K562 (cell line): ENCODE results near the gene CEL. TPM values are rescaled to one million over a fixed set of nuclear protein-coding genes. Genes with fewer than 3 reads are reported as not detected.
A peak's percentile ranks its signal among the peaks of the same experiment; 100 is the strongest.

Experiments used
- ATAC-seq: fragments of 200-7000 bp; cut with Tn5 transposase; 3 replicates; pipeline ENCODE4 v1.9.1; 2020; ENCODE audit warnings: moderate library complexity
- BruUV-seq: library from RNA; stranded (reverse); fragments of 400-500 nt; replicated peaks from 2 replicates; lab custom pipeline; 2021; lab: Mats Ljungman, UMichigan
- CTCF ChIA-PET: fragments of 300-600 bp; formaldehyde crosslinking; extraction: SDS; loops from one replicate; lab custom pipeline; 2021; ENCODE audit warnings: low intra/inter-chr PET ratio; lab: Yijun Ruan, JAX
- POLR2A ChIA-PET: fragments of 300-600, 350-650 bp; sonication (Branson Sonifier 250); formaldehyde crosslinking; extraction: SDS; loops from one replicate; lab custom pipeline; 2021; ENCODE audit warnings: antibody characterized with exemption, inconsistent platforms; lab: Yijun Ruan, JAX
- DNase-seq, 4 experiments: peaks; one replicate each; pipeline versions ENCODE4 v3.0.0 to v3.0.0-alpha.2; 2011 to 2018; ENCODE audit warnings: low spot score in 3 of 4, mixed read lengths in 3 of 4; ENCODE audit errors: extremely low read depth in 1 of 4
- FAIRE-seq: peaks from 2 replicates; lab custom pipeline; 2011; peaks lifted over from hg19 to GRCh38; lab: Jason Lieb, UNC
- H2AFZ ChIP-seq: 2 replicates; pipeline ENCODE4 v1.6.0; 2011; ENCODE audit warnings: low read depth, low read length, control low read depth, inconsistent platforms
- H3K27ac ChIP-seq: fragments of 200-600 bp; 3 replicates; pipeline ENCODE4 v1.8.0; 2011; ENCODE audit warnings: low read depth, mild to moderate bottlenecking, control low read depth, inconsistent platforms, low read length, moderate library complexity, mixed read lengths; ENCODE audit errors: extremely low read depth
- H3K27me3 ChIP-seq, 2 experiments: fragments of 300-600 bp in 1 of 2; 2 replicates in 1 of 2; 3 replicates in 1 of 2; pipeline versions ENCODE4 v1.6.0 to v1.8.0; 2011; ENCODE audit warnings: inconsistent platforms in 2 of 2, low read length in 2 of 2, mild to moderate bottlenecking in 1 of 2, mixed read lengths in 1 of 2, moderate library complexity in 1 of 2; ENCODE audit not compliant: control insufficient read depth in 2 of 2, insufficient read depth in 2 of 2
- H3K36me3 ChIP-seq: fragments of 300-600 bp; 3 replicates; pipeline ENCODE4 v1.8.0; 2011; ENCODE audit warnings: mild to moderate bottlenecking, low read length, inconsistent platforms; ENCODE audit not compliant: control insufficient read depth, insufficient read depth
- H3K4me1 ChIP-seq, 2 experiments: fragments of 200-600 bp in 1 of 2; replicated peaks in 1 of 2; 2 replicates in 1 of 2; 3 replicates in 1 of 2; pipeline versions ENCODE4 v1.5.1 to v1.8.0; 2011; ENCODE audit warnings: inconsistent platforms in 2 of 2, low read length in 2 of 2, mild to moderate bottlenecking in 1 of 2, mixed read lengths in 1 of 2, moderate library complexity in 1 of 2; ENCODE audit not compliant: control insufficient read depth in 2 of 2, insufficient read depth in 2 of 2
- H3K4me2 ChIP-seq: 2 replicates; pipeline ENCODE4 v1.6.1; 2011; ENCODE audit warnings: low read length, control low read depth, inconsistent platforms, mixed read lengths; ENCODE audit not compliant: insufficient read depth
- H3K4me3 ChIP-seq: fragments of 200-600 bp; sonication (generic), shearing (Covaris generic); 2 replicates; pipeline ENCODE4 v1.5.1; 2016; ENCODE audit warnings: control low read depth, inconsistent platforms
- H3K79me2 ChIP-seq: fragments of 200-600 bp; 3 replicates; pipeline ENCODE4 v1.8.0; 2011; ENCODE audit warnings: low read length, inconsistent platforms; ENCODE audit not compliant: control insufficient read depth, insufficient read depth
- H3K9ac ChIP-seq, 2 experiments: 2 replicates each; pipeline versions ENCODE4 v1.6.0 to v1.6.1; 2011; ENCODE audit warnings: low read depth in 2 of 2, low read length in 2 of 2, control low read depth in 1 of 2, inconsistent platforms in 1 of 2, mild to moderate bottlenecking in 1 of 2, mixed read lengths in 1 of 2; ENCODE audit not compliant: insufficient read depth in 1 of 2
- H3K9me1 ChIP-seq: one replicate; pipeline ENCODE4 v1.6.0; 2011; ENCODE audit warnings: inconsistent platforms, mild to moderate bottlenecking, low read length, moderate library complexity; ENCODE audit not compliant: control insufficient read depth, insufficient read depth
- H3K9me3 ChIP-seq: replicated peaks from 2 replicates; pipeline ENCODE4 v1.5.1; 2011; ENCODE audit warnings: low read depth, low read length, inconsistent platforms; ENCODE audit not compliant: control insufficient read depth, insufficient read depth
- H4K20me1 ChIP-seq: replicated peaks from 2 replicates; pipeline ENCODE4 v1.6.1; 2011; ENCODE audit warnings: low read length, inconsistent platforms, mixed read lengths; ENCODE audit not compliant: control insufficient read depth, insufficient read depth
- ARHGAP35 ChIP-seq: fragments of 450-650 bp; IDR thresholded peaks from 2 replicates; pipeline ENCODE4 v1.6.1; 2018; ENCODE audit not compliant: partially characterized antibody
- ARNT ChIP-seq, 2 experiments: fragments of 450-650 bp; IDR thresholded peaks; 2 replicates each; pipeline ENCODE4 v1.6.1; 2016; ENCODE audit warnings: mild to moderate bottlenecking in 1 of 2
- CBX5 ChIP-seq: IDR thresholded peaks from 2 replicates; pipeline ENCODE4 v1.6.1; 2014; ENCODE audit warnings: low read depth, borderline replicate concordance
- CUX1 ChIP-seq: fragments of 200-800 bp; sonication (Bioruptor generic); IDR thresholded peaks from 2 replicates; pipeline ENCODE4 v1.6.1; 2016; ENCODE audit warnings: missing genetic modification characterization, missing compliant biosample characterization
- E2F6 ChIP-seq, 2 experiments: IDR thresholded peaks; 2 replicates each; pipeline ENCODE4 v1.6.1; 2011; ENCODE audit warnings: borderline replicate concordance in 1 of 2, control low read depth in 1 of 2, low read depth in 1 of 2, low read length in 1 of 2, mild to moderate bottlenecking in 1 of 2, mixed read lengths in 1 of 2, moderate library complexity in 1 of 2; ENCODE audit not compliant: insufficient read depth in 1 of 2, insufficient read length in 1 of 2, poor library complexity in 1 of 2, severe bottlenecking in 1 of 2; ENCODE audit errors: extremely low read depth in 1 of 2
- ETV5 ChIP-seq: sonication (generic); formaldehyde crosslinking; IDR thresholded peaks from 2 replicates; pipeline ENCODE4 v1.4.0; 2020; ENCODE audit warnings: low read depth, mild to moderate bottlenecking, missing genetic modification reagents
- FOXA3 ChIP-seq, 2 experiments: fragments of 450-650 bp in 1 of 2; sonication (generic) in 1 of 2; formaldehyde crosslinking; IDR thresholded peaks in 1 of 2; conservative IDR thresholded peaks in 1 of 2; 2 replicates each; pipeline versions ENCODE4 v1.4.0 to v1.8.0; 2020 to 2022; ENCODE audit warnings: mild to moderate bottlenecking in 2 of 2, missing genetic modification reagents in 1 of 2
- FOXP1 ChIP-seq: sonication (generic); formaldehyde crosslinking; IDR thresholded peaks from 2 replicates; pipeline ENCODE4 v1.8.0; 2022; ENCODE audit warnings: mild to moderate bottlenecking, missing genetic modification reagents
- HDGF ChIP-seq: fragments of 450-650 bp; IDR thresholded peaks from 2 replicates; pipeline ENCODE4 v1.6.1; 2016
- NFE2 ChIP-seq: IDR thresholded peaks from 2 replicates; pipeline ENCODE4 v1.6.1; 2014; ENCODE audit warnings: antibody characterized with exemption, low read depth
- NFIC ChIP-seq: fragments of 450-650 bp; IDR thresholded peaks from 2 replicates; pipeline ENCODE4 v1.6.1; 2017; ENCODE audit warnings: mild to moderate bottlenecking, inconsistent platforms
- TAF7 ChIP-seq: fragments of 450-650 bp; IDR thresholded peaks from 2 replicates; pipeline ENCODE4 v1.6.1; 2016; ENCODE audit warnings: missing genetic modification characterization, missing compliant biosample characterization
- TEAD1 ChIP-seq, 2 experiments: fragments of 450-650 bp in 1 of 2; sonication (generic) in 1 of 2; formaldehyde crosslinking; IDR thresholded peaks; 2 replicates each; pipeline versions ENCODE4 v1.4.0 to v1.8.0; 2020 to 2022; ENCODE audit warnings: mild to moderate bottlenecking in 2 of 2, missing genetic modification reagents in 1 of 2
- THRAP3 ChIP-seq: fragments of 450-650 bp; IDR thresholded peaks from 2 replicates; pipeline ENCODE4 v1.6.1; 2016; ENCODE audit warnings: mild to moderate bottlenecking, inconsistent platforms, borderline replicate concordance
- TRIM24 ChIP-seq, 2 experiments: fragments of 450-650 bp; IDR thresholded peaks; 2 replicates each; pipeline ENCODE4 v1.6.1; 2016
- TRIM28 ChIP-seq: fragments of 450-650 bp; IDR thresholded peaks from 2 replicates; pipeline ENCODE4 v1.6.1; 2017
- ZNF184 ChIP-seq: sonication (generic); formaldehyde crosslinking; IDR thresholded peaks from 2 replicates; pipeline ENCODE4 v1.5.0; 2020; ENCODE audit warnings: missing genetic modification reagents
- ZNF347 ChIP-seq: fragments of 450-650 bp; formaldehyde crosslinking; IDR thresholded peaks from 2 replicates; pipeline ENCODE4 v1.4.0; 2020; ENCODE audit warnings: low read depth, mild to moderate bottlenecking, moderate library complexity
- WGBS: fragments of 100-300 bp; shearing (Covaris generic); methylation state at CpG from one replicate; pipeline ENCODE4 v1.1.6; 2016; ENCODE audit warnings: low coverage, mixed read lengths; ENCODE audit not compliant: insufficient coverage; ENCODE audit errors: missing lambda C conversion rate; 5-methylcytosine and 5-hydroxymethylcytosine counted together
- in situ Hi-C: fragments of 300-500 bp; cut with MboI; formaldehyde crosslinking; loops from 4 replicates; pipeline ENCODE4 v1.15.0; 2018; ENCODE audit warnings: inconsistent platforms, mixed read lengths
- intact Hi-C: fragments of 100-400 bp; cut with micrococcal nuclease; formaldehyde crosslinking; loops from 2 replicates; pipeline ENCODE4 v1.14.2; 2022
- polyA plus RNA-seq, 8 experiments: library from polyadenylated mRNA; depleted of rRNA in 4 of 8; stranded (reverse) in 5 of 8; unstranded in 3 of 8; fragments of >200 nt; fragmentation: Nextera tagmentation in 2 of 8; fragmentation: Illumina TruSeq in 1 of 8; extraction: Ambion mirVana in 2 of 8; extraction: Trizol in 1 of 8; gene quantifications; 2 replicates each; pipeline versions ENCODE4 v1.2.1 to v1.2.3, GENCODE V29; 2011 to 2014; ENCODE audit warnings: inconsistent platforms in 1 of 8, missing spikeins in 1 of 8
- total RNA-seq, 7 experiments: library from RNA; depleted of rRNA in 6 of 7; stranded (reverse); fragments of >200 nt in 6 of 7; fragmentation: Illumina TruSeq in 2 of 7; extraction: Trizol in 2 of 7; gene quantifications; 2 replicates each; pipeline versions ENCODE4 v1.2.1 to v1.2.3, GENCODE V29; 2011 to 2021; ENCODE audit warnings: low replicate concordance in 1 of 7

Gene CEL
- total and polyA plus RNA-seq, 9 of the 15 experiments (the other 6 are each of a cell fraction or from before 2014, with no cell fraction given): 0.09 to 3.0 (median 0.51) TPM; not detected in 2

GRCh38 chr9:133031496-133031911 lies 30.3 kb upstream of the CEL start:
- ATAC-seq (no peak), DNase-seq (peak in 1 of 4 experiments; percentile 19), FAIRE-seq (no peak)
- Histone ChIP-seq H3K27me3 (no peaks in the 10 kb centered on the region), H3K27ac (peak overlapping the region; percentile 93), H3K79me2 (peaks cover 79% of the 10 kb centered on the region), H3K4me1 (peaks cover 21 to 28% of the 10 kb centered on the region in 2 experiments; a peak in 4 of 5 replicates), H3K36me3 (peaks cover 46% of the 10 kb centered on the region), H2AFZ (no peak overlapping the region), H3K9me1 (no peaks in the 10 kb centered on the region), H3K4me2 (peak overlapping the region; percentile 95), H3K4me3 (peak overlapping the region; percentile 99), H3K9ac (peak overlapping the region; percentile 83 to 98), H3K9me3 (peaks cover 14% of the 10 kb centered on the region; the same call in 1 of the 2 replicates), H4K20me1 (0 out of 2 replicates have a peak, but pooled peaks cover under 1% of the 10 kb centered on the region)
- ChIA-PET POLR2A (interaction anchor here (0.6 to 2.7 kb wide), 10 partner anchors 9 to 121 kb away, joined by 3 to 15 read pairs (median 4); no protein-coding TSS in a partner anchor), CTCF (no interaction called here)
- intact Hi-C loops (no loop called here), in situ Hi-C loops (no loop called here)
- 26% methylated on average over 9 of the region's 10 CpGs for whole genome bisulfite sequencing
- BruUV-seq: TSS peak; percentile 41
- TF ChIP-seq NFE2: peak; percentile 49
- TF ChIP-seq ZNF347 (CRISPR knock-in tag): no peak
- peak; percentile 64; the same call in 1 of the 2 replicates for TF ChIP-seq TRIM28
- no peak for TF ChIP-seq ARHGAP35
- TF ChIP-seq TEAD1 (CRISPR knock-in tag; IDR thresholded peaks at IDR 0.05): 0 out of 4 replicates have a peak, but pooled peaks of 1 of the 2 experiments have one; percentile 30
- TF ChIP-seq TAF7: no peak
- TF ChIP-seq THRAP3: 0 out of 2 replicates have a peak, but pooled peaks have one; percentile 58
- peak in 1 of 2 experiments; percentile 65 for TF ChIP-seq E2F6 (IDR thresholded peaks at IDR 0.05; ENCODE audit: borderline replicate concordance in 1 of 2, extremely low read depth in 1 of 2, insufficient read depth in 1 of 2, insufficient read length in 1 of 2, low read depth in 1 of 2, low read length in 1 of 2, poor library complexity in 1 of 2, severe bottlenecking in 1 of 2)
- TF ChIP-seq CBX5: peak; percentile 85; the same call in 1 of the 2 replicates
- peak; percentile 33 to 35; a peak in 2 of 4 replicates for TF ChIP-seq TRIM24 (IDR thresholded peaks at IDR 0.05)
- no peak for TF ChIP-seq HDGF
- TF ChIP-seq ETV5 (CRISPR knock-in tag): no peak
- TF ChIP-seq ZNF184 (CRISPR knock-in tag): peak; percentile 85
- TF ChIP-seq CUX1 (CRISPR knock-in tag): no peak
- TF ChIP-seq FOXA3 (CRISPR knock-in tag; conservative IDR thresholded peaks at IDR 0.05 in 1 of 2, IDR thresholded peaks at IDR 0.05 in 1 of 2): peak in 1 of 2 experiments; percentile 58; a peak in 1 of 4 replicates
- TF ChIP-seq FOXP1 (CRISPR knock-in tag): 0 out of 2 replicates have a peak, but pooled peaks have one; percentile 64
- TF ChIP-seq NFIC: 0 out of 2 replicates have a peak, but pooled peaks have one; percentile 4
- 0 out of 4 replicates have a peak, but pooled peaks of 1 of the 2 experiments have one; percentile 9 for TF ChIP-seq ARNT (IDR thresholded peaks at IDR 0.05)
